Measurements from ENCODE around the gene HEG1.

HEG1 gene

DNA sequence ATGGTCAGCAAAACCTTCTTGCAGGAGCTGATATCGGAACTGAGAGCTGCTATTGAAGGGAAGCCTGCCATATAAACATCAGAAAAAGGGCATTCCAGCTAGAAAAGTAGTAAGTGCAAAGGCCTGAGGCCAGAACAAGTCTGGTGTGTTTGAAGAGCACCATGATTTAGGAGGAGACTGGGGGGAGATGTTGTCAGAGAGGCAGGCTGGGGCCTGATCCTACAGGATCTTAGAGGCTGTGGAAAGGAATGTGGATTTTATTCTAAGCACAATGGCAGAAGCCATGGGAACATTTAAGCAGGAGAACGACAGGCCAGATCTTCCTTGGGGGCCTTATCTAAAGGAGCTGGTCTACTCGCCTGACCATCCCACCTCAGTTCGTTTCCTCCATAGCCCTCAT, 116.1 kb downstream of the HEG1 start:
- no peak for DNase-seq

DNA sequence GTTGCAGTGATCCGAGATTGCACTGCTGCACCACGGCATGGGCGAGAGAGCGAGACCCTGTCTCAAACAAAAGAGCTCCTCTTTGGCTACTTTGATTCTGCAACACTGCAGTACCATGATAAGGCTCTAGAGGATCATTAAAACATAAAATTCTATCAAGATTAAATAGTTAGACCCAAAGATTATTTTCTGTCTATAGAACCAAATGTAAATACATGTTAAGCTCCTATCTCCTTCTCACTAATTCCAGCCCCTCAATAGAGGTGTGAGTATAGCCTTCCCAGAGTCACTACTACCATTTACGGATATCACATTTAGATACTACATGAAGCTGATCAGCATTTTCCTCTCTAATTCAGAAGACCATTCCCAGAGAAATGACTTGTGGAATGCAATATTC, 116.9 kb downstream of the HEG1 start:
- no peak for DNase-seq

- no peak for DNase-seq
Observed at GRCh38 chr3:124937049-124937448, 118.7 kb downstream of the HEG1 start.

DNA sequence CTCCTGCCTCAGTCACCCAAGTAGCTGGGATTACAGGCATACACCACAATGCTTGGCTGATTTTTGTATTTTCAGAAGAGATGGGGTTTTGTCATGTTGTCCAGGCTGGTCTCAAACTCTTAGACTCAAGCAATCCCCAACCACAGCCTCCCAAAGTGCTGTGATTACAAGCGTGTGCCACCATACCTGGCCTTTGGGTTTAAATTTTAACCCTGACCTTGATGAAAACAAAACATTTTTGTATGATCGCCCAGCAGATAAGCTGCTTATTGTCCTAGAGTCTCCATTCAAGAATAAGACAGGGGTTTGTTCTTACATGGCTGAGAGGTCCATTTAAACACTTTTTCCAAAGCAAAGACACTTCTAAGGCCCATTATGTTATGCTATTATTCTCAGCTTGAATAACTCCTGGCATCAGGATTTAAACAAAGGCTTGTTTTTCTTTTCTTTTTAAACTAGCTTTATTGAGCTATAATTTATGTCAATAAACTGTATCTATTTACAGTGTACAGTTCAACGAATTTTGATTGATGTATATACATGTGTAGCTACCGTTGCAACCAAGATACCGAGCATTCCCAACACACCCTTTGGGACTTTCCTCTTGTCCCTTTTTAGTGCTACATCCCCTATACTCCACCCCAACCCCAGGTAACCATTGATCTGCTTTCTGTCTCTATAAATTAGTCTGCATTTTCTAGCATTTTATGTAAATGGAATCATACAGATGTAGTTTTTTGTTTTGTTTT, 119.8 kb downstream of the HEG1 start:
- DNase-seq, result no peak

- DNase-seq, result no peak
Observed at GRCh38 chr3:124935264-124935663, 120.5 kb downstream of the HEG1 start.

DNA sequence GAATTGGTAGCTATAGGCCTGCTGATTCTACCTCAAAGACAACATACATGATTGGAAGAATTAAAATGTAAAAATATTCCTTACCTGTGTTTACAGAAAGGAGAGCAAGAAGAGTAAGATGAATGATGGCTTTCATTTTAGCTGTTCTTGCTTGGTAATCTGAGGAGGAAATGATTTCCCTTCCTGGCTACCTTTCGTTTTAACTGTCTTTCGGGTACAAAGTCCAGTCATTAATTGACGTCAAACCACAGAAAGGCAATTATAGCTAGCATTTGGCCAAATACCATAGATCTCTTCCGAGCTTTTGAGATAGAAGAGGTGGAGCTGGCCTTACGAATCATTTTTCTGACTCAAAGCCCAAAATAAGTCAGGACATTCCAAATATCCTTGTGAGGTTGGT, 121.2 kb downstream of the HEG1 start, which contains the start of gene MUC13:
Gene MUC13 (minus strand): TSS at position 175 of the 400 bp plus-strand sequence. CDS start 39 bp downstream, at position 136.
- no peak for DNase-seq

- DNase-seq, result peak; percentile 50
Observed at GRCh38 chr3:124928333-124929202, 127.2 kb downstream of the HEG1 start.

GRCh38 chr3:124927574-124928045, 128.2 kb downstream of the HEG1 start:
- no peak for DNase-seq

DNA sequence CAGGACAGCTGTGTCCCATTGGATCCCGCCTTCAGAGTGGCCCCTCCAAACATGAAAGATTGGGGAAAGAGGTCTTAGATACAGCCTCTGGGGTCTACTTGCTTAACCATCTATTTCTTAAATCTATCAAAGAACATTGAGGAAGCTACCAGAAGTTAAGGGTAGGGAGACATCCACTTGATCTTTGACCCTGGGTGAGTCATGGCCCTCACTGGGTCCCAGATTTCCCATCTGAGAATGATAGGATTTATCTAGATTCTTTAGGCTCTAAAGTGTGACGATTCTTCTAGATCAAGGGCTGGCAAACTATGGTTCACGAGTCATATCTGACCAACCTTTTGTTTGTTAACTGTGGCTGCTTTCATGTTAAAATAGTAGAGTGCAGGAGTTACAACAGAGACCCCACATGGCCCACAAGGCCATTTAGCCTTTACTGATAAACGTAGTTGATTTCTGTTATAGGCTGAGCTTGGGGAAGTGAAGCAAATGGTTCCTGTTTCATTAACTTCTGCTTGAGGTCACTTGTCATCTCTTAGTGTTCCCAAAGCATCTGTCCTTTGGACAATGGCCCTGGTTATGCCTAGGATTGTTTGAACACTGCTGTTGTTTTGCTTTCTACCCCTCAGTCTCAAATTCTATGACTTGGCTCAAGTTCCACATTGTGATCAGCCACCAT, 129.2 kb downstream of the HEG1 start:
- no peak for DNase-seq

- no peak for DNase-seq
Observed at GRCh38 chr3:124924741-124925140, 131.1 kb downstream of the HEG1 start.

DNA sequence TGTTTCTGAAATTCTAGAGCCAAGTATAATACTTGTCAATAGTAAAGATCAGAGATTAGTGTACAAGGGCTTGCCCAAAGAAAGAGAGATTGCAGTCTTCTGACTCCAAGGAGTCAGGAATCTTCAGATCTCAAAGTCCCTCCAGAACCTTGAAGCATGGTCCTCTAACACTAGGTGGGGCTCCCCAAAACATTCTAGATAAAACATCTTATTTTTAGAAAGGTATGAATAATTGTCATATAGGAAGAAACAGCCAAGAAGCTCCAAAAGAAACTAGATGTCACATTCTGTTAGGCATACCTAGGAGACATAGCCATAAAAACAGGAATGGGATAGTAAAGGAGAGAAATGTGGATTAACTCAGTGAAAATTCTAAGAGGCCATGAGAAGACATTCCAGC, 132.0 kb downstream of the HEG1 start:
- DNase-seq, result no peak

- no peak for DNase-seq
Observed at GRCh38 chr3:124920718-124921117, 135.1 kb downstream of the HEG1 start.

- DNase-seq, result no peak
Observed at GRCh38 chr3:124919756-124920155, 136.0 kb downstream of the HEG1 start.

- DNase-seq, result no peak
Observed at GRCh38 chr3:124918524-124918923, 137.3 kb downstream of the HEG1 start.

DNA sequence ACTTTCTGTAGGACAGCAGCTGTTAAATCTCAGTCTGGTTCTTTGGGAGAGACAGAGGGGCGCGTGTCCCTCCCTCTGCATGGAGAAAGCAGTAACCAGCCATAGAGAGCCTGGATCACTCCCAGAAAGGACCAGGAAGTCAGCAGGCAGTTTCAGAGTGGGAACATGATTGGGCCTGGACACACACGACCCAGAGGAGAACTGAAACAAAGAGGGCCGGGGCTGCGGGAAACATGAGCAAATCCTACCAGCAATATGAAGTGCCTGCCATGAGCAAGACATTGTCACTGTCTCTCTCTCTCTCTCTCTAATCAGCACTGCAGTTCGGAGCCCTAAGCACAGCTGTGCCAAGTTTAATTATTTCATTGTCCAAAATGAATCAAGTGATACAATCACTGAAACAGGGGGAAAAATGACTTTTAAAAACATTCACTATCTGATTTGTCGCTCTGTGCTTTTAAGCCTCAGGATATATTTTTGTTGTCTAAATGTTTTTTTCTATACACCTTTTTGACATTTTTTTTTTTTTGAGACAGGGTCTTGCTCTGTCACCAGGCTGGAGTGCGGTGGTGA, 138.9 kb downstream of the HEG1 start:
- DNase-seq, result no peak
